Subcutaneous adipose tissue (tissue), 4 donors: ENCODE measurements around the gene GCSAML. TPM values are rescaled to one million over a fixed set of nuclear protein-coding genes. Genes with fewer than 3 reads are reported as not detected.

Source experiments
- CTCF ChIP-seq: fragments of 450-650 bp; IDR thresholded peaks from one replicate; pipeline ENCODE4 v1.5.1; 2016; ENCODE audit warnings: low read depth, mild to moderate bottlenecking, control low read depth, antibody characterized with exemption, moderate library complexity
- total RNA-seq, 4 donors: library from RNA; depleted of rRNA; stranded (reverse); fragments of >200 nt; gene quantifications; one replicate each; pipeline ENCODE4 v1.1.0, GENCODE V29; 2016

GCSAML gene
- total RNA-seq, 4 donors from 2014 or later: 0.68 to 2.1 (median 0.93) TPM

GRCh38 chr1:247530785-247531184, 18.1 kb upstream of the GCSAML start:
- TF ChIP-seq CTCF: no peak

- TF ChIP-seq CTCF: no peak
These were observed 17.0 kb upstream of the GCSAML start for GRCh38 chr1:247531937-247532336.

- no peak for TF ChIP-seq CTCF
These were observed 13.5 kb upstream of the GCSAML start for GRCh38 chr1:247535402-247535801.

- no peak for TF ChIP-seq CTCF
These were observed 12.6 kb upstream of the GCSAML start, which contains the start of gene OR2C3 for GRCh38 chr1:247536340-247536739. Gene OR2C3, minus strand, starts transcription at chr1:247536440. Its CDS starts 3,929 bp downstream, at chr1:247532511.

GRCh38 chr1:247538561-247538960, 10.4 kb upstream of the GCSAML start:
- no peak for TF ChIP-seq CTCF

GRCh38 chr1:247539215-247539614, 9.7 kb upstream of the GCSAML start:
- no peak for TF ChIP-seq CTCF

- TF ChIP-seq CTCF: no peak
These were observed 8.4 kb upstream of the GCSAML start for GRCh38 chr1:247540581-247540980.
